ENCODE measurements around the gene HOXA11.

Gene HOXA11

GRCh38 chr7:27148756-27149641 is 36.0 kb downstream of the HOXA11 start:
- DNase-seq (ENCODE audit: low read depth in 1 of 2, low spot score in 1 of 2) = no peak

GRCh38 chr7:27148031-27148755 is 36.8 kb downstream of the HOXA11 start:
- DNase-seq (ENCODE audit: low read depth in 1 of 2, low spot score in 1 of 2) = no peak

GRCh38 chr7:27147199-27148030 is 37.6 kb downstream of the HOXA11 start, which contains the start of gene HOXA6:
TSS of gene HOXA6 (minus strand) at chr7:27147774. CDS start at chr7:27147749, 25 bp downstream.
- DNase-seq (ENCODE audit: low read depth in 1 of 2, low spot score in 1 of 2) = no peak

- DNase-seq (ENCODE audit: low read depth in 1 of 2, low spot score in 1 of 2) = no peak
Measured at GRCh38 chr7:27146491-27147198, 38.4 kb downstream of the HOXA11 start.

GRCh38 chr7:27145914-27146412 is 39.1 kb downstream of the HOXA11 start:
- DNase-seq (ENCODE audit: low read depth in 1 of 2, low spot score in 1 of 2) = no peak

- no peak for DNase-seq (ENCODE audit: low read depth in 1 of 2, low spot score in 1 of 2)
Measured at GRCh38 chr7:27145165-27145913, 39.7 kb downstream of the HOXA11 start.

GRCh38 chr7:27144781-27145164 is 40.3 kb downstream of the HOXA11 start:
- DNase-seq (ENCODE audit: low read depth in 1 of 2, low spot score in 1 of 2) = no peak

- DNase-seq (ENCODE audit: low read depth in 1 of 2, low spot score in 1 of 2) = no peak
Measured at GRCh38 chr7:27143950-27144780, 40.9 kb downstream of the HOXA11 start.

- no peak for DNase-seq (ENCODE audit: low read depth in 1 of 2, low spot score in 1 of 2)
Measured at GRCh38 chr7:27143023-27143949, 41.7 kb downstream of the HOXA11 start, which contains the start of gene HOXA5. TSS of gene HOXA5 (minus strand) at chr7:27143681. CDS start at chr7:27143607, 74 bp downstream.

- DNase-seq (ENCODE audit: low read depth in 1 of 2, low spot score in 1 of 2) = no peak
Measured at GRCh38 chr7:27142580-27143022, 42.4 kb downstream of the HOXA11 start.

- DNase-seq (ENCODE audit: low read depth in 1 of 2, low spot score in 1 of 2) = no peak
Measured at GRCh38 chr7:27141923-27142579, 43.0 kb downstream of the HOXA11 start.

- no peak for DNase-seq (ENCODE audit: low read depth in 1 of 2, low spot score in 1 of 2)
Measured at GRCh38 chr7:27141137-27141922, 43.7 kb downstream of the HOXA11 start.

- DNase-seq (ENCODE audit: low read depth in 1 of 2, low spot score in 1 of 2) = no peak
Measured at GRCh38 chr7:27140126-27140857, 44.7 kb downstream of the HOXA11 start.

GRCh38 chr7:27139334-27140125 is 45.5 kb downstream of the HOXA11 start:
- no peak for DNase-seq (ENCODE audit: low read depth in 1 of 2, low spot score in 1 of 2)

GRCh38 chr7:27138985-27139333 is 46.1 kb downstream of the HOXA11 start:
- DNase-seq (ENCODE audit: low read depth in 1 of 2, low spot score in 1 of 2) = no peak
